NT2/D1 (cell line): Measurements from ENCODE around the gene DPH6.

ENCODE experiments used
- DNase-seq: peaks from one replicate; pipeline ENCODE4 v3.0.0-alpha.2; 2011; ENCODE audit warnings: low read depth, low spot score
- H3K27me3 ChIP-seq: 2 replicates; pipeline ENCODE4 v1.6.0; 2011; ENCODE audit warnings: mild to moderate bottlenecking; ENCODE audit not compliant: insufficient read length, insufficient read depth
- H3K36me3 ChIP-seq: 2 replicates; pipeline ENCODE4 v1.6.1; 2011; ENCODE audit warnings: mild to moderate bottlenecking, low read length, mixed read lengths; ENCODE audit not compliant: insufficient read depth, insufficient read length
- H3K4me1 ChIP-seq: 2 replicates; pipeline ENCODE4 v1.5.1; 2011; ENCODE audit not compliant: insufficient read depth, insufficient read length
- H3K4me3 ChIP-seq: 2 replicates; pipeline ENCODE4 v1.5.1; 2011; ENCODE audit warnings: low read depth; ENCODE audit not compliant: insufficient read length
- H3K9ac ChIP-seq: 2 replicates; pipeline ENCODE4 v1.6.0; 2011; ENCODE audit warnings: low read depth; ENCODE audit not compliant: insufficient read length
- H3K9me3 ChIP-seq: 2 replicates; pipeline ENCODE4 v1.5.1; 2011; ENCODE audit warnings: mild to moderate bottlenecking, low read length; ENCODE audit not compliant: insufficient read depth
- SUZ12 ChIP-seq: IDR thresholded peaks from 2 replicates; pipeline ENCODE4 v1.6.1; 2011; ENCODE audit not compliant: insufficient read length, insufficient read depth; ENCODE audit errors: extremely low read depth
- YY1 ChIP-seq: IDR thresholded peaks from 2 replicates; pipeline ENCODE4 v1.6.1; 2011; ENCODE audit not compliant: insufficient read length, insufficient read depth
- ZNF274 ChIP-seq: IDR thresholded peaks from 2 replicates; pipeline ENCODE4 v1.6.1; 2011; ENCODE audit warnings: mild to moderate bottlenecking, low read depth, low read length

The DPH6 gene

GRCh38 chr15:35555244-35555643, 9.3 kb upstream of the DPH6 start:
- DNase-seq, result no peak
- TF ChIP-seq SUZ12, result no peak
- no peak for TF ChIP-seq ZNF274
- TF ChIP-seq YY1, result no peak
- Histone ChIP-seq H3K9ac (no peak overlapping the region), H3K27me3 (no peaks in the 10 kb centered on the region), H3K4me3 (no peak overlapping the region), H3K36me3 (no peaks in the 10 kb centered on the region), H3K4me1 (no peaks in the 10 kb centered on the region), H3K9me3 (no peaks in the 10 kb centered on the region)

GRCh38 chr15:35550957-35551356, 5.0 kb upstream of the DPH6 start:
- H3K9ac ChIP-seq, result no peak overlapping the region
- DNase-seq, result no peak
- TF ChIP-seq ZNF274 (no peak), SUZ12 (no peak), YY1 (no peak)
- H3K36me3 ChIP-seq, result no peaks in the 10 kb centered on the region
- no peaks in the 10 kb centered on the region for H3K9me3 ChIP-seq
- no peaks in the 10 kb centered on the region for H3K27me3 ChIP-seq
- H3K4me1 ChIP-seq, result no peaks in the 10 kb centered on the region
- no peak overlapping the region for H3K4me3 ChIP-seq

- Histone ChIP-seq H3K4me1 (no peaks in the 10 kb centered on the region), H3K27me3 (no peaks in the 10 kb centered on the region), H3K4me3 (no peak overlapping the region), H3K36me3 (no peaks in the 10 kb centered on the region), H3K9me3 (no peaks in the 10 kb centered on the region), H3K9ac (no peak overlapping the region)
- peak; percentile 33 for DNase-seq
- TF ChIP-seq SUZ12, result no peak
- TF ChIP-seq ZNF274, result no peak
- no peak for TF ChIP-seq YY1
These were observed 3.6 kb upstream of the DPH6 start for GRCh38 chr15:35549567-35549966.

DNA sequence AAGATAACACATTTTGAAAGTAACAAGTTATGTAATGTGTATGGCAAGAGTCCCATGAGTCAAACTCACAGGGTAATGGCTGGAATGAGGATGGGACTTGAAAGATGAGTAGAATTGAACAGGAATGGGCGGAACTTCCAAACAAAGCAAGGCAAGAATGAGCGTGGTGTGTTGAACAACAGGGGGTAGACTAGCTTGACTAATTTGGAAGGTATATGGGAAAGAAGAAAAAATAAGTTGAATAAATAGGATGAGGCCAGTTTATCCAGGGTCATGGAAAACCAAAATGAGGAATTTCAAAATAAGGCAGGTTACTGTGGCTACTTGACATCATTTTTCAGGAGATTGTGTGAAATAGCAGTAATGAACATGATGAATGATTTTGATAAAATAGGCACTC, 2.5 kb upstream of the DPH6 start:
- Histone ChIP-seq H3K9me3 (no peaks in the 10 kb centered on the region), H3K27me3 (no peaks in the 10 kb centered on the region), H3K9ac (no peak overlapping the region), H3K4me1 (no peaks in the 10 kb centered on the region), H3K4me3 (no peak overlapping the region), H3K36me3 (no peaks in the 10 kb centered on the region)
- no peak for TF ChIP-seq SUZ12
- DNase-seq, result peak; percentile 49

GRCh38 chr15:35547775-35548364, 1.9 kb upstream of the DPH6 start:
- TF ChIP-seq SUZ12, result no peak
- no peak for TF ChIP-seq ZNF274
- no peak for TF ChIP-seq YY1
- peak; percentile 61 for DNase-seq
- no peaks in the 10 kb centered on the region for H3K9me3 ChIP-seq
- no peaks in the 10 kb centered on the region for H3K27me3 ChIP-seq
- no peaks in the 10 kb centered on the region for H3K36me3 ChIP-seq
- H3K4me3 ChIP-seq, result no peak overlapping the region
- H3K9ac ChIP-seq, result no peak overlapping the region
- no peaks in the 10 kb centered on the region for H3K4me1 ChIP-seq

- Histone ChIP-seq H3K9ac (peak overlapping the region; percentile 90), H3K36me3 (no peaks in the 10 kb centered on the region), H3K4me1 (no peaks in the 10 kb centered on the region), H3K9me3 (no peaks in the 10 kb centered on the region), H3K27me3 (no peaks in the 10 kb centered on the region), H3K4me3 (peak overlapping the region; percentile 49)
- no peak for TF ChIP-seq ZNF274
- no peak for DNase-seq
These were observed 781 bp upstream of the DPH6 start for GRCh38 chr15:35546511-35547381.

DNA sequence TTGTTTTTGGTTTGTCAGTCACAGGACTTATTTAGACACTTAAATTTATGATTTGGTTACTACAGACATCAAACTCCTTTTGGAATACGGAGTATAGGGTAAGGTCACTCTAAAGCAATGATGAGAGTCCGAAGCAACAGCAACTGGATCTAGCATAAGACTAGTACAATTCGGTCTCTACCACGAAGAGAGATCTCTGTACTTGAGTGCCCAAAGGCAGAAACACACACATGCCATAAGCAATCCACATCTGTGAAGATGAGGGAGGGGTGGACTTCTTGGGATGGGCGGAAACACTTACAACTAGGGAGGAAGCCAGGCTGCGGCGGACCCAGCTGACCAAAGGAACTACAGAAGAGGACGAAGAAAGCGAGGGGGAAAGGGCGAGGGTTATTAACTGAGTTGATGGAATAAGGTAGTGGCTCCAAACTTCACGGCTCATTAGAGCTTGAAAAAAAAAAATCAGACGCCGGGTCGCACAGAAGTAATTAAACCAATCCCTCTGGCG, 595 bp downstream of the DPH6 start:
- DNase-seq, result no peak
- H3K4me1 ChIP-seq, result no peaks in the 10 kb centered on the region
- TF ChIP-seq ZNF274 (no peak), YY1 (no peak), SUZ12 (no peak)
- H3K9me3 ChIP-seq, result no peaks in the 10 kb centered on the region
- peak overlapping the region; percentile 90 for H3K9ac ChIP-seq
- no peaks in the 10 kb centered on the region for H3K36me3 ChIP-seq
- no peaks in the 10 kb centered on the region for H3K27me3 ChIP-seq
- H3K4me3 ChIP-seq, result peak overlapping the region; percentile 49
